Stimulated activated CD4-positive, alpha-beta T cell treated with anti-CD3 and anti-CD28 coated beads, Interleukin-1b, Interleukin-23, amount 100 ng/mL, for 4 hours (primary cell): Measurements from ENCODE around the gene LYPD8.
"Not testable (repeated sequence)": the region's sequence is repeated elsewhere in the genome, so short reads cannot be mapped to it uniquely, and the experiment has no call there.

Experiments used
- DNase-seq, 2 donors: peaks; one replicate each; pipeline ENCODE4 v3.0.0-alpha.2; 2020; ENCODE audit warnings: low read depth in 2 of 2

The LYPD8 gene

GRCh38 chr1:248755517-248755916 is at the start of gene LYPD8:
Gene LYPD8 (minus strand): TSS chr1:248755759. CDS start chr1:248751081, 4,678 bp downstream.
- no peak for DNase-seq

GRCh38 chr1:248804771-248805681 is 49.5 kb upstream of the LYPD8 start:
- no peak for DNase-seq

GRCh38 chr1:248803501-248803900 is 47.9 kb upstream of the LYPD8 start:
- DNase-seq: not testable (repeated sequence)

- no peak for DNase-seq
Observed at GRCh38 chr1:248802454-248802853, 46.9 kb upstream of the LYPD8 start.

GRCh38 chr1:248800459-248800858 is 44.9 kb upstream of the LYPD8 start:
- no peak for DNase-seq

GRCh38 chr1:248798791-248799190 is 43.2 kb upstream of the LYPD8 start:
- DNase-seq: no peak

GRCh38 chr1:248794663-248795062 is 39.1 kb upstream of the LYPD8 start:
- DNase-seq: not testable (repeated sequence)

GRCh38 chr1:248793592-248793991 is 38.0 kb upstream of the LYPD8 start:
- no peak for DNase-seq

- no peak for DNase-seq
Observed at GRCh38 chr1:248792342-248792741, 36.8 kb upstream of the LYPD8 start.

- no peak for DNase-seq
Observed at GRCh38 chr1:248791010-248791409, 35.5 kb upstream of the LYPD8 start.

- no peak for DNase-seq
Observed at GRCh38 chr1:248790456-248790855, 34.9 kb upstream of the LYPD8 start.

- not testable (repeated sequence) for DNase-seq
Observed at GRCh38 chr1:248789337-248789736, 33.8 kb upstream of the LYPD8 start.

- no peak for DNase-seq
Observed at GRCh38 chr1:248788327-248788726, 32.8 kb upstream of the LYPD8 start.

- no peak for DNase-seq
Observed at GRCh38 chr1:248787430-248787829, 31.9 kb upstream of the LYPD8 start.

GRCh38 chr1:248786156-248786555 is 30.6 kb upstream of the LYPD8 start:
- no peak for DNase-seq

- DNase-seq: no peak
Observed at GRCh38 chr1:248783367-248783766, 27.8 kb upstream of the LYPD8 start.

- no peak for DNase-seq
Observed at GRCh38 chr1:248782416-248783141, 27.0 kb upstream of the LYPD8 start.

- DNase-seq: no peak
Observed at GRCh38 chr1:248779350-248779749, 23.8 kb upstream of the LYPD8 start.

GRCh38 chr1:248778906-248779305 is 23.3 kb upstream of the LYPD8 start:
- no peak for DNase-seq

GRCh38 chr1:248776991-248777390 is 21.4 kb upstream of the LYPD8 start:
- DNase-seq: no peak

- DNase-seq: no peak
Observed at GRCh38 chr1:248775441-248775840, 19.9 kb upstream of the LYPD8 start.

GRCh38 chr1:248759644-248760043 is 4.1 kb upstream of the LYPD8 start:
- no peak for DNase-seq

GRCh38 chr1:248758352-248758751 is 2.8 kb upstream of the LYPD8 start:
- DNase-seq: no peak
